GM12892 (cell line): ENCODE data around the gene GASK1A.

ENCODE experiments used
- POLR2AphosphoS5 ChIP-seq: IDR thresholded peaks from 2 replicates; pipeline ENCODE4 v1.6.1; 2011; ENCODE audit warnings: low read depth, low read length, control low read depth
- TAF1 ChIP-seq: IDR thresholded peaks from 2 replicates; pipeline ENCODE4 v1.6.1; 2011; ENCODE audit warnings: low read depth, mild to moderate bottlenecking, control low read depth, low read length, borderline replicate concordance

DNA sequence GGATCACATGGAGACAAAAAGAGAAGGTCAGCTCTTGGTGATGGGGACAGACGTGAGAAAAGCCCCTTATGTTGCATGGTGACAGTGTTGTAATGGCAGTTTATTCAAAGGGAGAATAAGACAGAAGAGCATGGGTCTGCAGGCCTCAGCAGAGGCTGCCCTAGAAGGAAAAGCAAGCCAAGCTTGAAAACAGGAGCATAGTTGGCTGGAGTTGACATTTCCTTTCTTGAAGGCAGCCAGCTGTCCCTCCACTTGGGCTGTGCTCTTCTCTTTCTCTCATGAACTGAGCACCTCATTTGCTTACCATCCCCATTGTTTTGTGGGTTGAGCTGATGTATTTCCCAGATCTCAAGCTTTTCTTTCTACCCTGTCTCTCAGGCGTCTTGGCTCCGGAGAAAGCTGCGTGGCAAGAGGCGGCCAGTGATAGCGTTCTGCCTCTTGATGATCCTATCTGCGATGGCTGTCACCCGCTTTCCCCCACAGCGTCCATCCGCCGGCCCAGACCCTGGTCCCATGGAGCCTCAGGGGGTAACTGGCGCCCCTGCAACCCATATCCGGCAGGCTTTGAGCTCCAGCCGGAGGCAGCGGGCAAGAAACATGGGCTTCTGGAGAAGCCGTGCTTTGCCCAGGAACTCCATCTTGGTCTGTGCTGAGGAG is 52.9 kb downstream of the GASK1A start:
- no peak for TF ChIP-seq TAF1
- TF ChIP-seq POLR2AphosphoS5, result no peak
